Keratinocyte (primary cell): ENCODE data around the gene BCAP31. TPM values are rescaled to one million over a fixed set of nuclear protein-coding genes. Genes with fewer than 3 reads are reported as not detected.

Experiments
- DNase-seq: peaks from one replicate; pipeline ENCODE4 v3.0.0-alpha.2; 2011; ENCODE audit warnings: low read depth, missing footprints, low spot score
- FAIRE-seq: peaks from 2 replicates; lab custom pipeline; 2011; peaks lifted over from hg19 to GRCh38; lab: Jason Lieb, UNC
- H2AFZ ChIP-seq: 2 replicates; pipeline ENCODE4 v1.6.0; 2012; ENCODE audit warnings: low read length, control low read depth, inconsistent platforms; ENCODE audit not compliant: control insufficient read depth
- H3K27ac ChIP-seq: 2 replicates; pipeline ENCODE4 v1.5.1; 2011; ENCODE audit warnings: low read length; ENCODE audit not compliant: control insufficient read depth, insufficient read depth
- H3K27me3 ChIP-seq: 3 replicates; pipeline ENCODE4 v1.6.0; 2011; ENCODE audit warnings: low read length; ENCODE audit not compliant: control insufficient read depth, insufficient read depth; ENCODE audit errors: extremely low read depth
- H3K36me3 ChIP-seq, 2 experiments: 2 replicates in 1 of 2; 3 replicates in 1 of 2; pipeline ENCODE4 v1.5.1; 2011; ENCODE audit warnings: low read length in 2 of 2, mild to moderate bottlenecking in 1 of 2; ENCODE audit not compliant: control insufficient read depth in 2 of 2, insufficient read depth in 2 of 2; ENCODE audit errors: extremely low read depth in 1 of 2
- H3K4me1 ChIP-seq: 3 replicates; pipeline ENCODE4 v1.5.1; 2011; ENCODE audit warnings: low read length; ENCODE audit not compliant: control insufficient read depth, insufficient read depth; ENCODE audit errors: extremely low read depth
- H3K4me2 ChIP-seq: 3 replicates; pipeline ENCODE4 v1.6.0; 2011; ENCODE audit warnings: low read depth, low read length; ENCODE audit not compliant: control insufficient read depth, insufficient read depth; ENCODE audit errors: extremely low read depth
- H3K4me3 ChIP-seq, 3 experiments: fragments of 200-600 bp in 1 of 3; sonication (generic) in 1 of 3; 2 replicates in 2 of 3; 3 replicates in 1 of 3; pipeline ENCODE4 v1.5.1; 2011 to 2016; ENCODE audit warnings: low read length in 3 of 3, mild to moderate bottlenecking in 3 of 3, control low read depth in 2 of 3, inconsistent platforms in 1 of 3, low read depth in 1 of 3, mixed read lengths in 1 of 3, mixed run types in 1 of 3, moderate library complexity in 1 of 3; ENCODE audit not compliant: control insufficient read depth in 2 of 3, insufficient read depth in 2 of 3; ENCODE audit errors: extremely low read depth in 1 of 3
- H3K79me2 ChIP-seq: 2 replicates; pipeline ENCODE4 v1.6.0; 2012; ENCODE audit warnings: low read length; ENCODE audit not compliant: control insufficient read depth, insufficient read depth
- H3K9ac ChIP-seq: 3 replicates; pipeline ENCODE4 v1.6.0; 2011; ENCODE audit warnings: low read length; ENCODE audit not compliant: control insufficient read depth, insufficient read depth; ENCODE audit errors: extremely low read depth
- H3K9me1 ChIP-seq: 3 replicates; pipeline ENCODE4 v1.6.0; 2011; ENCODE audit warnings: low read length; ENCODE audit not compliant: control insufficient read depth, insufficient read depth; ENCODE audit errors: extremely low read depth
- H3K9me3 ChIP-seq: 2 replicates; pipeline ENCODE4 v1.5.1; 2012; ENCODE audit warnings: low read depth, low read length; ENCODE audit not compliant: control insufficient read depth
- H4K20me1 ChIP-seq: 3 replicates; pipeline ENCODE4 v1.6.0; 2011; ENCODE audit warnings: low read length; ENCODE audit not compliant: control insufficient read depth, insufficient read depth; ENCODE audit errors: extremely low read depth
- CTCF ChIP-seq, 3 experiments: IDR thresholded peaks in 1 of 3; conservative IDR thresholded peaks in 1 of 3; optimal IDR thresholded peaks in 1 of 3; 2 replicates in 2 of 3; 3 replicates in 1 of 3; pipeline versions ENCODE3 to v1.5.1; 2011; ENCODE audit warnings: low read length in 3 of 3, mild to moderate bottlenecking in 3 of 3, moderate library complexity in 2 of 3, control low read depth in 1 of 3, inconsistent platforms in 1 of 3; ENCODE audit not compliant: insufficient read depth in 2 of 3; ENCODE audit errors: extremely low read depth in 1 of 3
- EZH2 ChIP-seq: IDR thresholded peaks from one replicate; pipeline ENCODE4 v1.6.1; 2012; ENCODE audit warnings: inconsistent platforms, mild to moderate bottlenecking, low read length, moderate library complexity
- dilution Hi-C: fragments of 300-500 bp; cut with MboI; formaldehyde crosslinking; loops from one replicate; pipeline ENCODE4 v1.7.0; 2020; ENCODE audit warnings: low sequenced_read_pairs; ENCODE audit not compliant: extremely low pct_ligation_motif_present
- polyA plus RNA-seq, 5 experiments: library from polyadenylated mRNA; depleted of rRNA in 3 of 5; stranded (reverse) in 3 of 5; stranded (forward) in 1 of 5; unstranded in 1 of 5; fragments of >200 nt; gene quantifications; 1 replicate in 1 of 5; 2 replicates in 3 of 5; 3 replicates in 1 of 5; pipeline versions ENCODE4 v1.2.1 to v1.2.3, GENCODE V29; 2011 to 2012; ENCODE audit warnings: missing spikeins in 2 of 5, low read depth in 1 of 5, low replicate concordance in 1 of 5

BCAP31 gene
- polyA plus RNA-seq, 1 donor (not counting 4 experiments of a cell fraction or from before 2014, with no cell fraction given) = 262 TPM

GRCh38 chrX:153681175-153681574 lies 43.0 kb downstream of the BCAP31 start:
- DNase-seq (no peak), FAIRE-seq (no peak)
- Histone ChIP-seq H3K4me3 (no peak overlapping the region), H2AFZ (no peak overlapping the region), H3K9ac (no peak overlapping the region), H3K27me3 (no peaks in the 10 kb centered on the region), H4K20me1 (no peaks in the 10 kb centered on the region), H3K9me3 (no peaks in the 10 kb centered on the region), H3K36me3 (no peaks in the 10 kb centered on the region), H3K4me2 (no peak overlapping the region), H3K9me1 (no peaks in the 10 kb centered on the region), H3K4me1 (peaks cover 4% of the 10 kb centered on the region), H3K27ac (no peak overlapping the region), H3K79me2 (no peaks in the 10 kb centered on the region)
- no peak for TF ChIP-seq EZH2
- TF ChIP-seq CTCF (optimal IDR thresholded peaks at IDR 0.05 in 1 of 3, IDR thresholded peaks at IDR 0.05 in 1 of 3, conservative IDR thresholded peaks at IDR 0.05 in 1 of 3; ENCODE audit: extremely low read depth in 1 of 3, insufficient read depth in 2 of 3, low read length in 3 of 3) = no peak
- dilution Hi-C loops = no loop called here

- no peaks in the 10 kb centered on the region for H3K79me2 ChIP-seq
- dilution Hi-C loops = no loop called here
- H3K4me2 ChIP-seq = no peak overlapping the region
- H3K4me1 ChIP-seq = peaks cover 4% of the 10 kb centered on the region
- H3K4me3 ChIP-seq = no peak overlapping the region
- FAIRE-seq = no peak
- H3K9me3 ChIP-seq = no peaks in the 10 kb centered on the region
- H3K9ac ChIP-seq = no peak overlapping the region
- DNase-seq = no peak
- no peaks in the 10 kb centered on the region for H3K9me1 ChIP-seq
- H2AFZ ChIP-seq = no peak overlapping the region
- TF ChIP-seq EZH2 (no peak), CTCF (optimal IDR thresholded peaks at IDR 0.05 in 1 of 3, IDR thresholded peaks at IDR 0.05 in 1 of 3, conservative IDR thresholded peaks at IDR 0.05 in 1 of 3; ENCODE audit: extremely low read depth in 1 of 3, insufficient read depth in 2 of 3, low read length in 3 of 3) (no peak)
- no peaks in the 10 kb centered on the region for H3K36me3 ChIP-seq
- H3K27ac ChIP-seq = no peak overlapping the region
- H3K27me3 ChIP-seq = no peaks in the 10 kb centered on the region
- H4K20me1 ChIP-seq = no peaks in the 10 kb centered on the region
Observed at GRCh38 chrX:153674219-153674851, 49.9 kb downstream of the BCAP31 start.
